Transverse colon (tissue), 4 donors: ENCODE data around the gene GCA.

Experiments
- EP300 ChIP-seq: sonication (generic); formaldehyde crosslinking; IDR thresholded peaks from one replicate; pipeline ENCODE4 v1.6.1; 2017; ENCODE audit warnings: antibody characterized with exemption, low read depth
- POLR2A ChIP-seq: fragments of 450-650 bp; IDR thresholded peaks from one replicate; pipeline ENCODE4 v1.6.1; 2016; ENCODE audit warnings: antibody characterized with exemption, mild to moderate bottlenecking, moderate library complexity
- POLR2AphosphoS5 ChIP-seq, 3 donors: sonication (generic); formaldehyde crosslinking; IDR thresholded peaks; one replicate each; pipeline ENCODE4 v1.6.1; 2016; ENCODE audit warnings: antibody characterized with exemption in 3 of 3
- TF ChIP-seq, protein P1 (sequence below), 5 experiments: fragments of 200-600 bp in 3 of 5; fragments of 450-650 bp in 2 of 5; sonication (generic) in 3 of 5; IDR thresholded peaks; 1 replicate in 2 of 5; 2 replicates in 3 of 5; pipeline ENCODE4 v1.5.1; 2016 to 2017; ENCODE audit warnings: antibody characterized with exemption in 5 of 5, inconsistent platforms in 3 of 5, mild to moderate bottlenecking in 2 of 5, moderate library complexity in 1 of 5

DNA sequence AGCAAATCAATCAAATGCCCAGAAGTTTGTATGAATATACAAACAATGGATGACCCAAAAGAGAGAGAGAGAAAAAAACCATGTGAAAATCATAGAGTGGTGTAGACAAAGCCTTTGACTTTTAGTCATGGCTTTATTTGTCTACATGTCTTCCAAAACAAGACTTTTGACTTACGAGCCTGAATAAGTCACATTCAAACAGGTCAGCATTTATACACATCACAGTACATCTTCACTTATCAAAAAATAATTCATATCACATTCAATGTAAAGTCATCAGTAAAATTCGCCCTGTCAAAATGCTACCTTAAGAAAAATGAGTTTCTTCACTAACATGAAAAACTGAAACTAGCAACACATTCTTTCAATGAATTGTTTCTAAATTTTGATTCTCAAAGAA is 27.3 kb upstream of the GCA start:
- TF ChIP-seq POLR2AphosphoS5 (IDR thresholded peaks at IDR 0.05) (no peak), POLR2A (no peak), EP300 (no peak)
- TF ChIP-seq, protein P1, sequence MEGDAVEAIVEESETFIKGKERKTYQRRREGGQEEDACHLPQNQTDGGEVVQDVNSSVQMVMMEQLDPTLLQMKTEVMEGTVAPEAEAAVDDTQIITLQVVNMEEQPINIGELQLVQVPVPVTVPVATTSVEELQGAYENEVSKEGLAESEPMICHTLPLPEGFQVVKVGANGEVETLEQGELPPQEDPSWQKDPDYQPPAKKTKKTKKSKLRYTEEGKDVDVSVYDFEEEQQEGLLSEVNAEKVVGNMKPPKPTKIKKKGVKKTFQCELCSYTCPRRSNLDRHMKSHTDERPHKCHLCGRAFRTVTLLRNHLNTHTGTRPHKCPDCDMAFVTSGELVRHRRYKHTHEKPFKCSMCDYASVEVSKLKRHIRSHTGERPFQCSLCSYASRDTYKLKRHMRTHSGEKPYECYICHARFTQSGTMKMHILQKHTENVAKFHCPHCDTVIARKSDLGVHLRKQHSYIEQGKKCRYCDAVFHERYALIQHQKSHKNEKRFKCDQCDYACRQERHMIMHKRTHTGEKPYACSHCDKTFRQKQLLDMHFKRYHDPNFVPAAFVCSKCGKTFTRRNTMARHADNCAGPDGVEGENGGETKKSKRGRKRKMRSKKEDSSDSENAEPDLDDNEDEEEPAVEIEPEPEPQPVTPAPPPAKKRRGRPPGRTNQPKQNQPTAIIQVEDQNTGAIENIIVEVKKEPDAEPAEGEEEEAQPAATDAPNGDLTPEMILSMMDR (IDR thresholded peaks at IDR 0.05): no peak
